ENCODE results near the gene SLC6A7.

SLC6A7 gene

DNA sequence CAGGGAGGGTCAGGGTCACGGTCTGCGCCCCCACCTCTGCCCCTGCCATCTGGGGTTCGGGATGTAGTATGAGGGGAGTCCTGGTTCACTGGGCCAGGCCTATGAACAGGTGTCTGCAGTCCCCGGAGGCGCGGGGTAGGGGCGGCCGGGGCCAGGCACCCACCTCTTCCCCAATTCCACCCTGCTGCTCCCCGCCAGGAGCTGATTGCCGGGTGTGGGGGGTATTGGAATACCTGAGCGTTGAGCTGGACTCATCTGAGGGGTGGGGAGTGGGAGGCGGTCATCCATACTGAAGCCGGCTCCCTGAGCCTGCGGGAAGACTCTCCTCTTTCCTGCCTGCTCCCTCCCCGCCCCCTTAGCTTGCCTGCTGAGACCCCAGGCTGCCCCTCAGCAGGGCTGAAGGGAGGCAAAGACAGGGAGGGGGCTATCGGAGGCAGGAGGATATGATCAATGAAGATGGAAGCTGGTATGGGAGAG, 679 bp downstream of the SLC6A7 start:
- no peak for DNase-seq (ENCODE audit: low spot score)
- no peak for FAIRE-seq

DNA sequence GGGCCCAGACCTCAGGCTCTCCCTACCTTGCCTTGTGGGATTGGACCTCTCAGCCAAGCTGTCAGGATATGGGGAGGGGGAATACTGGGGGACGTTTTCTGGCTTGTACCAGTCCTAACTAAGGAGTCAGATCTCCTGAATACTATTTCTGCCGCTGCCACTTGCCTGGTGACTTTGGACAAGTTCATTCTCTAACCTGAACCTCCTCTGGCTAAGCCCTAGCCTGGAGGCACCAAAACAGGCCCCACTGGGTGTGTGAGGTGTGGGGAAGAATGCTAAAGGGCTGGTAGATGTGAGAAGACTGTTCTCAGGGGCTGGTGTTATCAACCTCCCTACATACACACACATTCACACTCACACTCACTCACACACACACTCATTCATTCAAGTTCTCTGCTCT, 1.1 kb downstream of the SLC6A7 start:
- FAIRE-seq (no peak), DNase-seq (ENCODE audit: low spot score) (no peak)

DNA sequence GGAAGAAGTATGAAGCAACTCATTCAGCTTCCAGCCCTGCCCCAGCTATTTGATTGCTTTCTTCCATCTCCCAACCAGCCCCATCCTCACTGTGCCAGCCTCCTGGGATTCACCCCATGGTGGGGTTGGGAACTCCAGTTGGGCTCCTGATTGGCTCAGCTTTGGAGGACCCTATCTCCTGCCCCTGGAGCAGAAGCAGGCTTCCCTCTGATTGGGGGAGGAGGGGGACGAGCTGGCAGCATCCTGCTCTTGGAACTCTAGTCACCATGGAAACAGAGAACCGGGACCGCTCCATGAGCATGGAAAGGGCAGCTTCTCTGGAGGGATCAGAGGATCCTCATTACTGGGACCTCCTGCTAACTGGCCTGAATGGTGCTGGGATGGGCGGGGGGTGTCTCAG, 2.6 kb downstream of the SLC6A7 start:
- FAIRE-seq (peak; percentile 9), DNase-seq (ENCODE audit: low spot score) (no peak)

DNA sequence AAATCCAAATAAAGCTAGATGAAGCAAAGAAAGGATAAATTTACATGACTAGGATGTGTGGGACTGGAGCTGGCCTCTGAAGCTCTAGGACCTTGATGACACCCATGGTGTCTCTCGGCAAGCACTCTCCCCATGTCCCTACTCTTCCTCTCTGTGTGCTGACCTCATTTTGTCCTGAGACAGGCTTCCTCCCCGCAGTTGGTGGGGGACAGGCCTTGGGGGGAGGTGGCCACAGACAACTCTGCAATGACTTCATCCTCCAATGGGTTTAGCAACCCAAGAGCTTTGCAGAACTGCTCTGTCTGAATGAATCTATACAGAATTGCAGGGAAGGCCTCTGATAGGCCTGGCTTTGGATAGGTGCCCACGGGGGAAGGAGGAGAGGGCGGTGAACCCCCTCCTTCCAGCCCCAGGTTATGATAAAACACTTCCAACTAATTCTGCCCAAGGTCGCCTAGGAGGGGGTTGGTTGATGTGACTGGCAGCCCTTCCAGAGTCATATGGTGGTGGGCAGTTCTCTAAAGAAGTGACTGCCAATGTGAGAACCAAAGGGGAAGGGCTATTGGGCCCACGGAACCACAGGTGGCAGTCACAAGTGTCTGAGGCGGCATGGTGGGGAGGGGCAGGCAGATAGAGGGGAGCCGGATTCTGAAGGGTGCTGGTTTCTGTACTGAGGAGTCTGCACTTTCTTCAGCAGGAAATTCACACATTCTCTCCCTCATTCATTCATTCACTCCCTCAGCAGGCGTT, 6.0 kb downstream of the SLC6A7 start:
- FAIRE-seq (no peak), DNase-seq (ENCODE audit: low spot score) (no peak)

DNA sequence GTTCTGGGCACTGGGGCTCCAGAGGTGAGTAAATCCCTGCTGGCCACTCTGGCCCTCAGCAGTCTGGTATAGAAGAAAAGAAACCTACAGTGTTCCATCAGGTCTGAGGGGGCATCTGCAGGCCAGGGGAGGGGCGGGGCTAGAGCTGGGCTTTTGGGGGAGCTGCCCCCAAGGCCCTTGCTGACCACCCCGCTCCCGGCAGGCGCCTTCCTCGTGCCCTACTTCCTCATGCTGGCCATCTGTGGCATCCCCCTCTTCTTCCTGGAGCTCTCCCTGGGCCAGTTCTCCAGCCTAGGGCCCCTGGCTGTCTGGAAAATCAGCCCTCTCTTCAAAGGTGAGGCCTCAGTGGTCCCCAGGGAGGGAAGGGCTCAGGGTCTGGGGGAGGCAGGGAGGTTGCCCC, 6.7 kb downstream of the SLC6A7 start:
- FAIRE-seq, result no peak
- DNase-seq (ENCODE audit: low spot score), result no peak

DNA sequence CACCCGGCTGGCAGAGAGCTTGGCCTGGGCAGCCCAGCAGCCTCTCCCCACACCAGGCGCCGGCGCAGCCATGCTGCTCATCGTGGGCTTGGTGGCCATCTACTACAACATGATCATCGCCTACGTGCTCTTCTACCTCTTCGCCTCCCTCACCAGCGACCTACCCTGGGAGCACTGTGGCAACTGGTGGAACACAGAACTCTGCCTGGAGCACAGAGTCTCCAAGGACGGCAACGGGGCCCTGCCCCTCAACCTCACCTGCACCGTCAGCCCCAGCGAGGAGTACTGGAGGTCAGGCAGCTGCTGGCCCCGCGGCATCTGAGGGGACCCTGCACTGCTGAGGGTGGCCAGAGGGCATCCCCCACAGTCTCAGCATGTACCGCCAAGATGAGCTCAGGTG, 7.1 kb downstream of the SLC6A7 start:
- no peak for FAIRE-seq
- no peak for DNase-seq (ENCODE audit: low spot score)

DNA sequence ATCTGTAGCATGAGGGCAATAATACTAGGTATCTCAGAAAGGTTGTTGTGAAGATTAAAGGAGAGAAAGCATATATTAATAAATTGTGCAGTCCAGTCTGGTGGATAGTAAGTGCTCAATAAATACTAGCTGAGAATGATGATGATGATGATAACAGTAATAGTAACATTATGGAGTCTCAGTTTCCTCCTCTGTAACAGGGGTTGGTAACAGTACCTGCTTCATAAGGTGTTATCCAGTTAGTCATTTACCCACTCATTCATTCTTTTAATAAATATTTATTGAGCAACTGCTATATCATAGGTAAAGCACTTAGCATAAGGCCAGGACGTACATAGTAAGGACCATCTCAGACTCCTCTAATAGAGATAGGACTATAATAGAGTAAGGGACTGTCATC, 7.6 kb downstream of the SLC6A7 start:
- DNase-seq (ENCODE audit: low spot score) (no peak), FAIRE-seq (no peak)

DNA sequence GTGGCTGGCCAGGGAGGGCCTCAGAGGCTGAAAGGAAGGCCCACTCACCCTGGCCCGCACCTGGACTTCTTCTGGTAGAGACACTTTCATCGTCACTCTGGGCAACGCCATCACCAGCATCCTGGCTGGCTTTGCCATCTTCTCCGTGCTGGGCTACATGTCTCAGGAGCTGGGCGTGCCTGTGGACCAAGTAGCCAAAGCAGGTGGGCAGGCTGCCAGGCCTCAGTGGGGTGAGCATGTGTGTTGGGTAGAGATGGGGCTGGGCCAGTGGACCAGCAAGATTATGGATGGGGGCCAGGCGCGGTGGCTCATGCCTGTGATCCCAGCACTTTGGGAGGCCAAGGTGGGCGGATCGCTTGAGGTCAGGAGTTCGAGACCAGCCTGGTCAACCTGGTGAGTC, 12.6 kb downstream of the SLC6A7 start:
- no peak for DNase-seq (ENCODE audit: low spot score)

DNA sequence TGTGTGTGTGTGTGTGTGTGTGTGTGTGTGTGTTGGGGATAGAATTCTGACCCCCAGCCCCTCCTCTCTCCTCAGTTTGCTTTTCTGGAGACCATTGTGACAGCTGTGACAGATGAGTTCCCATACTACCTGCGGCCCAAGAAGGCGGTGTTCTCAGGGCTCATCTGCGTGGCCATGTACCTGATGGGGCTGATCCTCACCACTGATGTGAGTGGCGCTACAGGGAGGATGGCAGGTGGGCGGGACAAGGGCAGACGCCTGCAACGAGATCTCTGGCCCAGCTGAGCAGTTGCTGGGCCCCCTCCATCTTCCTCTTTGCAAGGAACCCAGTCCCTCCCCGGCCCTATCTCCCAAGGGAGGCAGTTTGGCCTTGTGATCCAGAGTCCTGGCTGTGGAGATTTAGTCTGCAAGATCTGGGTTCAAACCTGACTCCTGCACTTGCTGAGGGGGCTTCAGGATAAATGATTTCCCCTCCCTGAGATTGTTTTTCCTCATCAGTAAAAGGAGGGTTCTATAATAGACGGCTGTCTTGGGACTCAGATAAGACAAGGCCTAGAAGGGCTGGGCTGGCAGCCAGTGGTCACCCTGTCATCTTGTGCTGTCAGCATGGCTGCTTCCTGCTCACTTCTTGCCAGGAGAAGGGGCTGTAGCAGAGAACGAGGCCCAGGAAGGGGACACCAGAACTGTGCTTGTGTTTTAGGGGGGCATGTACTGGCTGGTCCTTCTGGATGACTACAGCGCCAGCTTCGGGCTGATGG, 14.1 kb downstream of the SLC6A7 start:
- DNase-seq (ENCODE audit: low spot score), result no peak
- no peak for FAIRE-seq

More for the DNA sequence above, 12.6 kb downstream of the SLC6A7 start:
- no peak for FAIRE-seq

DNA sequence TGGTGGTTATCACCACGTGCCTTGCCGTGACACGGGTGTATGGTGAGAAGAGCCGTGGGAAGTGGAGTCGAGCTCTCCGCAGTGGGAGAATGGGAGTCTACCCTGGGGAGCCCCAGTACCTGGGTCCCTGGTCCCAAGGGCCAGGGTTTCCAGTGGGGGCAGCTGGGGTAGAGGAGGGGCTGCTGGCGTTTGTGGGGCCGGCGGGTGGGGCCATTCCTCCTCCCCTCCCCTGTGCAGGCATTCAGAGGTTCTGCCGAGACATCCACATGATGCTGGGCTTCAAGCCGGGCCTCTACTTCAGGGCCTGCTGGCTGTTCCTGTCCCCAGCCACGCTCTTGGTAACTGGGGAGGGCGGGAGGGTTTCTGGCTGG, 14.7 kb downstream of the SLC6A7 start:
- FAIRE-seq, result no peak
- DNase-seq (ENCODE audit: low spot score), result no peak

DNA sequence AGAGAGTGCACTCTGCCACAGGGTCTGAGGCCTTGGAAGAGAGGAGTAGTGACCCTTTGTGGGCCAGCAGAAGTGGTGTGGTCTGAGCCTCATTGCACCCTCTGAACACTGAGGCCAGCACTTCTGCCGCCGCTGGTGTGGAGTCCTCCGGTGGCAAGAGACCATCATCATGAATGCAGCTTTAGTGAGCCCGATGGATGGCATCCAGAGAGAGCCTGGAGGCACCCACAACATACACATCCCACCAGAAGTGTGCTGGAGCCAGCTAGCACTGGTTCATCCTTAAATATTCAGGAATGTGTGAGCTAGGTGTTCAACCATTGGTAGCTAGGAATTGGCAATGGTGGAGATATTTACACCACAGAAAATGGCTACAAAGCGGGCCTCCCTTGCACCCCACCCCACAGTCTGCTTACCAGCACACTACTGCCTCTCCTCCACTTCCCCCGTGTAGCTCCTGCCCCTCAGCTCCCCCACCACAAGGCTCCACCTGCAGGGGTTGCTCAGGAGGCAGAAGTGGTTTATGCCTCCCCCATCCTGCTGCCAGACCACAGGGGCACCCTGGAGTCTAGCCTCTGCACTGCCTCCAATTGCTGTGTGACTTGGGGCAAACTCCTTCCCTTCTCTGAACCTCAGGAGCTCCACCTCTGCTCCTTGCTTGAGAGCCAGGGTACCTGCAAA, 16.4 kb downstream of the SLC6A7 start:
- FAIRE-seq, result no peak
- DNase-seq (ENCODE audit: low spot score), result no peak

DNA sequence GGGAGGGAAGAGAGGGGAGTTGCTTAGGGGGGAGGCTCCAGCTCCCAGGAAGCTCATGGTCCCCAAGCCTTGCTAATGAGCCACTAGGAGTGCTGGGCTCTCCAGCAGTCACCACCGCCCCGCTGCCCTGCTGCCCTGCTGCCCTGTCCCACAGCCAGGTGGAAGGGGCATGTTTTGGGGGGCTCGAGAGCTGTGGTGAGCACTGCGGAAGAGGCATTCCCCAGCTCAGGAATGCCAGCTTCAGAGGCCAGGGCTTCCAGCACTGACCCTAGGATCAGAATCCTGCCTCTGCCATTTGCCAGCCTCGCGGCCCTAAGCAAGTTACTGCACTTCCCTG, 16.9 kb downstream of the SLC6A7 start:
- no peak for FAIRE-seq
- no peak for DNase-seq (ENCODE audit: low spot score)

DNA sequence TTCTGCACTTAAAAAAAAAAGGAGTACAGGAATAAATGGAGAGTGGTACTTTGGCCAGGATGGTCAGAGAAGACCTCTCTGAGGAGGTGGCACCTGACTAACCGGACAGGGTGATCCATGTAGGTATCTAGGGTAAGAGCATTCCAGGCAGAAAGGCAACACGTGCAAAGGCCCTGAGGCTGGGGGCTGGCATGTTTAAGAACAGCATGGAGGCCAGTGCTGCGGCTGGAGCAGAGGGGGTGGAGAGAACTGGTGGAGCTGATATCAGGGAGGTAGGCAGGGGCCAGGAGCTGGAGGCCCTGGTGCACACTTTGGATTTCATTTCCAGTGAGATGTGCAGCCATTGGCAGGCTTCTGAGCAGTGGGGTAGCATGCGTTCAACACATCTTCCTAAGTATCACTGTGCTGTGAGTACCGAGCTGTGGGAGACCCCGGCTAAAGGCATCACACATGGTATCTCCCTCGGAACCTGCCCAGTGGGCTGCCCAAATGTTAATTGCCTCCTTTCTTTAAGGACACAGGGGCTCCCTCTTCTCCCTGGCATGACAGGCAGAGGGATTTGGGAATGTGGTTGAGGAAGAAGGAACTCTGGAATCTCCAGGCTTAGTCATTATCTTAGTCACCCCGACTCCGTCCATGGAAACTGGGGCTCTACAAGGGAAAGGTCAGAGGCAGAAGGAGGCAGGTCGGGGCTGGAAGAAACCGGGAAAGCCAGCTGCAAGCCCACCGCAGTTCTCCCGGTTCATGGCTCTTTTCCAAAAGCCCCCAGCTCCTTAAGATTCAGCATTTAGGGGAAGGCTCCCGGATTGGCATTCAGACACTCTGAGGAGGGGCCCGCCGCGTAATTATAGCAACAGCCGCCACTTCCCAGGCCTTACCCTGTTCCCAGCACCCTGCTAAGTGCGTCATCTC, 18.6 kb downstream of the SLC6A7 start:
- FAIRE-seq, result no peak
- DNase-seq (ENCODE audit: low spot score), result no peak

DNA sequence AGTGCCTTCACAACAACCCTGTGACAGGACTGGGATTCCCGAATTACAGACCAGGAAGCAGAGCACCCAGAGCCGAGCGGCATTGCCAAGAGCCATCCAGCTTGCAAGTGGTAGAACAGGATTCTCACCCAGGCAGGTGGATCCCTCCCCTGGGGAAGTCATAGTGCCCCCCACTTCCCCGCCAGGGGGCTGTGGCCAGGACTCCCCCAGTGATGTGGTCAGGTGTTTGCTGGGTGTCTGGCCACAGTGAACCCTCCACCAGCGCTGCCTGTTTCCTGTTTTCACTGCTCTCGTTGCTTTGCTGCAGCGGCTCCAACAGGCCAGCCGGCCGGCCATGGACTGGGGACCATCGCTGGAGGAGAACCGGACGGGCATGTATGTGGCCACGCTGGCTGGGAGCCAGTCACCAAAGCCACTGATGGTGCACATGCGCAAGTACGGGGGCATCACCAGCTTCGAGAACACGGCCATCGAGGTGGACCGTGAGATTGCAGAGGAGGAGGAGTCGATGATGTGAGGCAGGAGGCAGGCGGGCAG, 19.3 kb downstream of the SLC6A7 start:
- FAIRE-seq, result no peak
- no peak for DNase-seq (ENCODE audit: low spot score)

DNA sequence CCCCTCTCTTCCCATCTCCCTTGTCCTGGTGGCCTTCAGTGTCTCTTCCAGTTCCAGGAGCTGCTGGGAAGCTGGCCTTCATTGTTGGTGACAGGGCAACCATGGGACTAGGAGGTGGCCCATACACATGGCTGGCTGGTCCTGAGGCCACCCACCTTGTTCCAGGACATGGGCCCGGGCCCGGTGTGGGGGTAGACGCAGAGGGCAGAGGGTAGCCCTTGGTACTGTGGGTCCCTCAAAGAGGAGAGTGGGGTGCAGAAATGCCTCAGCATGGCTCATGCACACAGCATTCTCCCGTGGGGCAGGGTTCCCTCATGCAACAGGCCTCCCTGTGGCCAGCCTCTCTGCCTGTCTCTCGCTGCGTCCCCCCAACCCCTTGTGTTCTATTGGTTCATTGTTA, 20.8 kb downstream of the SLC6A7 start:
- FAIRE-seq (no peak), DNase-seq (ENCODE audit: low spot score) (no peak)

DNA sequence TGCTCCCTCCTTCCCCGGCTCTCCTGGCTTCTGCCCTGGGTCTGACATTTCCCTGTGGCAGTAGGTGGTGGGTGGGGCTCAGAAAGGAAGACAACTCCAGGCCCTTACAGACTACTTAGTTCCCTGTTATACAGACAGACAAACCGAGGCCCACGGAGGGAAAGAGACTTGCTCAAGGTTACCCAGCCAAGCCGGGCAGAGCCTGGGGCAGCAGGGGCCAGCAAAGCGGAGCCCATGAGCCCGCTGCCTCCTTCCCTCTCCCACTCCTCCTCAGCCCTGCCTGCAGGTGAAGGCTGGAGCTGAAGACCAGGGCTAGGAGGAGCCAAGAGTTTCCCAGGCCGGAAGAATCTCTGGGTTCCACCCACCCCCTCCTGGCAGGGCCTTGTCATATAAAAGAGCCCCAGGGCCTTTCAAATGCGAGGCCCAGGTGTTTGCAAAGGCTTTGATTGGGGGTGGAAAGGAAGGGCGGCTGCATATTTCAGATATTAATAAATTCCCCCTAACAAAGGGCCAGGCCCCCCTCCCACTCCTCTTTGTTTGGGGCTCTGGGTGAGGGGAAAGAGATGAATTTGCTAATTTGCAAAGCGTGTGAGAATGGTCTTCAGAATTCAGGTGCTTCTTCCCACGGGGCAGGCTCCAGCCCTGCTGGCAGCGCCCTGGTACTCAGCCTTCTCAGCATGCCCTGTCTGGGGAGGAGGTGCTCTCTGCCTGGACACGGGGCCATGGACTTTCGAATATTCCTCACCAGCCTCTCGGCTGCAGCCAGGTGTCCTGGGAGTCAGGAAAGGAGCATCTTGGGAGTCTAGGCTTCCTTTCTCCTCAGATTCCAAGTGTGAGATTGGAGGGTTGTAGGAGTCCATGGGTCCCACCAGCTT, 21.5 kb downstream of the SLC6A7 start:
- no peak for DNase-seq (ENCODE audit: low spot score)

DNA sequence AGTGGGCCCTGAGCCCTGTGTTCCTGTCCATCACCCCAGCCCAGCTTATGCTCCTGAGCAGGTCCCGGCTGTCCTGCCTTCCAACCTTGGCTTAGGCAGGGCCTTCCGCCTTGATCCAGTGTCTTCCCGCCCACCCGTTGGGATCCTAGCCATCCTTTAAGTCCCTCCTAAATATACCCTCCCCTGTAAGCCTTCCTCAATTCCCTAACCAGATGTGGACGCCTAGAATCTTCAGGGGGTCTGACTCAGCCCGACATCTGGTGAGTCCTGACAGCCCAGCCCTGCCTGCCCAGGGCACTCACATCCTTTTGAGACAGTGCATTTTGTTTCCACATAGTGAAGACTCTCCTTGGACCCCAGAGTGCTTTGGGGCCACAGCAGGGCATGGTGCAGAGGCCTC, 23.7 kb downstream of the SLC6A7 start:
- no peak for FAIRE-seq
- no peak for DNase-seq (ENCODE audit: low spot score)

More for the DNA sequence above, 21.5 kb downstream of the SLC6A7 start:
- FAIRE-seq, result no peak

DNA sequence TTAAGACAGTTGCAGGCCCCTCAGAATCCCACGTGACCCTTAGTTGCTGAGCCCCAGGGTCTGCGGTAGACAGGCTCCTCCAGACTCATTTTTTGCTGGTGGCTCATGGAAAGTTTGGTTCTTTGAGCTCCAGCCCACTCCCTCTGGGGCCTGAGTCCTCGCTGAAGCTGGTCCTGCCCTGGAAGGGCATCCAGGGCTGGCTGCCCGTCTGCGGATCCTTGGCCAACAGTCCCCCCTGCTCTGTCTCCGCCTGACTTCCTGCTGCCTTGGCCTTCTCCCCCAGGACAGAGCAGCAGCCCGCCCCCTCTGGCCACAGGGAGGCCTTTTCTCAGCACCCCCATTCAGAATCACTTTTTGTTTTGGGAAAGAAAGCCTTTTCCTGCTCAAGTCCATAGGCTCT, 24.4 kb downstream of the SLC6A7 start:
- DNase-seq (ENCODE audit: low spot score) (no peak), FAIRE-seq (no peak)

DNA sequence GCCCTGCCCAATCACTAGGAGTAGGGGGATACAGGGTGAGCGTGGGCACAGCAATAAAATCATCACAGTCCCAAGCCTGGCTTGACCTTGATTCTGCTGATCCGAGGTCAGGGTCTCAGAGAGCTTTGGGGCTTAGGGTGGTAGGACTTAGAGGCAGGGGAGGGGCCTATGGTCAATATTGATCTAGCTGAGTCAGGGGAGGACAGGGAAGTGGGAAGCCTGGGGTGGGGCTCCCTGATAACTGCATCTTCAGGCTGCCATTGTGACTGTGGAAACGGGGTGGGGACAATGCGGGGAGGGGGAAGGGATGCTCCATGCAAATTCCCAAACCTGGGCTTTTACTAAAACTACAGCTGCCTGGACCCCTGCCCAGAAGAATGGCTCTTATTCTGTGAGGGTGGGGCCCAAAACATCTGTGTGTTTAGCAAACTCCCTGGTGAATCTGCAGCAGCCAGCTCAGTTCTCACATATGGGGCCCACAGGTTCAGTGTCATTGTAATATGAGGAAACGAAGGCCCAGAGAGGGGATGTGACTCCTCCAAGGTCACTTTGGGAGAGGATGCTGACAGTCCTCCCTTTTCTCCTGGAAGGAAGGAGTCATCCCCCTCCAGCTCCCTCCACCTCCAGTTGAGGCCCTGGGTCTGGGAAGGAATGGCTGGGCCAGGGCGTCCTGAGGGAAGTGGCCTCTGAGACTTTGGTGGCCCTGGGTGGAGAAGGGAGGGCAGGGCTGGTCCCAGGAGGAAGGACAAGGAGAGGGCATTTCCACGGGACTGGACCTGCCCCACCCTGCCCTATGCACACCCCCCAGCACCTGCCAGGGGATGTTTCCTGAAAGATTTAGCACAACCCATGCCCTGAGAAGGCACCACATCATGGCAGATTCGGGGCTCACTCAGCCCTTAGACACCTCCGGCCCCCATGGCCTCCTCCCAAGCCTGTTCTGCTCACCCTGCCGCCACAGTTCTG, 26.4 kb downstream of the SLC6A7 start:
- FAIRE-seq (no peak), DNase-seq (ENCODE audit: low spot score) (no peak)

Data from urothelium cell line (cell line).